GM12872 (cell line): ENCODE data around the gene HIBADH.

Experiments used
- CTCF ChIP-seq: IDR thresholded peaks from 3 replicates; pipeline ENCODE4 v1.5.1; 2011; ENCODE audit warnings: low read depth, mild to moderate bottlenecking, low read length, moderate library complexity; ENCODE audit not compliant: insufficient read depth

HIBADH gene

GRCh38 chr7:27514861-27515260 is 147.8 kb downstream of the HIBADH start:
- no peak for TF ChIP-seq CTCF

GRCh38 chr7:27513885-27514284 is 148.8 kb downstream of the HIBADH start:
- no peak for TF ChIP-seq CTCF

- no peak for TF ChIP-seq CTCF
Measured at GRCh38 chr7:27510541-27510940, 152.1 kb downstream of the HIBADH start.

- no peak for TF ChIP-seq CTCF
Measured at GRCh38 chr7:27501001-27501400, 161.7 kb downstream of the HIBADH start.

GRCh38 chr7:27492224-27492623 is 170.5 kb downstream of the HIBADH start:
- TF ChIP-seq CTCF: no peak

GRCh38 chr7:27491534-27491933 is 171.1 kb downstream of the HIBADH start:
- TF ChIP-seq CTCF: no peak

- no peak for TF ChIP-seq CTCF
Measured at GRCh38 chr7:27487509-27487908, 175.2 kb downstream of the HIBADH start.

- TF ChIP-seq CTCF: no peak
Measured at GRCh38 chr7:27484451-27484850, 178.2 kb downstream of the HIBADH start.
